Measurements from ENCODE around the gene FRMD5.

GRCh38 chr15:44159492-44159891 lies 35.6 kb downstream of the FRMD5 start:
- TF ChIP-seq CTCF (IDR thresholded peaks at IDR 0.05) (no peak), EZH2 (IDR thresholded peaks at IDR 0.05; ENCODE audit: borderline replicate concordance, insufficient read depth, low read depth, low read length, poor library complexity, severe bottlenecking) (no peak)
